Kidney capillary endothelial cell (primary cell): ENCODE measurements around the gene NOTCH4.

Experiments used
- DNase-seq: peaks from one replicate; pipeline ENCODE4 v3.0.0-alpha.2; 2018; ENCODE audit warnings: low spot score

NOTCH4 gene

DNA sequence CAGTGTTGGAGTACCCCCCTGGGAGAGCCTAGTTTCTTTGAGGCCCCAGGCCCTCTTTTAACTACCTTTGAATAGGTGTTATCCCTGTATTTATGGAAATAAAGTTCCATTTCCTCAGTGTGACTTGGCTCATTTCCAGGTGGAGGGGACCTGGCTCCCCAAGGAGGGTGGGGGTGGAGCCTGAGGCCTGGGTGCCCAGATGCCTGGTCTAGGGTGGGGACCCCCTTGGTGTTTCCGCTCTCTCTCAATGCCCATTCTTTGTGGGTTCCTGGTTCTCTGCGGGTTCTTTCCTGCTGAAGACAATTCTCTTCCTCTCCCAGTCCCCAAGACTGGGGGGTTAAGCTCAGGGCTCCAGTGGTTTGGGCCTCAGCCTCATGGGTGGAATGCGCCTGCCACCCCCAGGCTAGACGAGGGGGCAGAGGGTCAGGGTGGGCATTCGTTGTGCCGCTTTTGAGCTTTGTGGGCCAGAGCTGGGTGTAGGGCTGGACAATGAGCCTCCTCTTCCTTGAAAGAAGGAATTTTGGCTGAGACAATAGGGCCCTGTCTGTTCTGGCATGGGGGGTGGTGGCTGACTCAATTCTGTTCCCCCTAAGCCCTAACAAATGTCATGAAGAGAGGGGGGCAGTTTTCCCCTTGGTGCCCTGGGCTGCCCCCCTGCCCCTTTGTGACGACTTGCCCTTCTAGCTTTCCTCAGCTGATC is 60.2 kb downstream of the NOTCH4 start:
- no peak for DNase-seq

DNA sequence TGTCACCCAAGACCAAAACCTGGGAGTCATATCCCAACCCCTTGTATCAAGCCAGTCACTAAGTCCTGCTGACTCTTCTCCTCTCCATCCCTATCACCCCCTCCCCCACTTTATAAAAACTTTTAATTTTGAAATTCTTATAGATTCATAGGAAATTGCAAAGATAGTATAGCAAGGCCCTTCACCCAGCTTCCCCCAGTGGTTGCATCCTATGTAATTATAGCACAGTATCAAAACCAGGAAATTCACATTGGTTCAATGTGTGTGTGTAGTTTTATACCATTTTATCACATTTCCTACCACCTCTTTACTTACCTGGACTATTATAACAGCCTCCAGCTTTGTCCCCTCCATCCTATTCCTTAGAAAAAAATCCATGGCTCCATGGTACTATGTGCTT is 65.8 kb downstream of the NOTCH4 start:
- DNase-seq: no peak

- DNase-seq: no peak
Observed at GRCh38 chr6:32156891-32157290, 67.0 kb downstream of the NOTCH4 start.

- DNase-seq: peak; percentile 29
Observed at GRCh38 chr6:32154514-32155161, 69.2 kb downstream of the NOTCH4 start.

DNA sequence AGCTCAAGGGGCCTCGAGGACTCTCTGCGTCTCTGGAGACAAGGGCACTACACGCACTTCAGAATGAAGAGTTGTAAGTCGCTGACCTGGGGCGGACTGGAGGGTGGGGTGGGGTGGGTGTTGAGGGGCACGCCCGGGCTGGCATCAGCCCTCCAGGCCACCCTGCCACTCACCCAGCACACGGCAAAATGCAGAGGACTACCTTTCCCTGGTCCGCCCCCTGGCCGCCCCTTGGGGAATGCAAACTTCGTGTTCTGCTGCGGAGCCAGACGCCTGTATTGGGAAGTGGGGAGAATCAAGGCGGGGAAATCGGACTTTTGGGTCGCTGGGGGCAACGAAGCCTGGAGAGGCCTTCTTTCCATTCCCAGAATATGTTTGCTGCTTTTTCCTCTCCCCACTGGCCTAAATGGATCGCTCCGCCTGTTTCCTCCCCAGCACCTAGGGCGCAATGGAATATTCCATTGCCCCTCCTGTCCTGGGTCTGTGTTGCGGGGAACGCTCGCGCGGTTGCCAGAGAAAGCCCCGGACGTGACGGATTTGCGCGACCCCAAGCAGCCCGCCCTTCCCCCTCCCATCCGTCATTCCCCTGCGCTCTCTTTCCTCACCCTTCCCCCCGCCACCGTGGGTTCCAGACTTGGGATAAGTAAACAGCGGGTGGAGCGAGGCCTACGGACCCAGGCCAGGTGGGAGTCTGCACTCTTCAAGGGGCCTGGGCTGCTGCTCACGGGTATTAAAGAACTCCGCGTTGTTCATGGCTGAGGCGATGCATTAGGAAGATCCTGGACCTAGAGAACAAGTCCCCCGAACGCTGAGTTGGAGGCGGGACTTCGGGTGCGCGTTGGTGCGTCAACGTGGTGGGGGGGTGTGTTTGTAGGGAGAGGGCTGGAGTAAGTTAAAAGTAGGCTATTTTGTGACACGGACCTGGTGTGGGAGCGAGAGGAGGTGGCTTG is 70.0 kb downstream of the NOTCH4 start, which contains the start of gene PPT2:
TSS of gene PPT2 (plus strand) at position 578 of the 950 bp plus-strand sequence. CDS start 454 bp downstream, outside the sequence.
- peak; percentile 86 for DNase-seq

- DNase-seq: no peak
Observed at GRCh38 chr6:32152769-32153563, 70.9 kb downstream of the NOTCH4 start.

DNA sequence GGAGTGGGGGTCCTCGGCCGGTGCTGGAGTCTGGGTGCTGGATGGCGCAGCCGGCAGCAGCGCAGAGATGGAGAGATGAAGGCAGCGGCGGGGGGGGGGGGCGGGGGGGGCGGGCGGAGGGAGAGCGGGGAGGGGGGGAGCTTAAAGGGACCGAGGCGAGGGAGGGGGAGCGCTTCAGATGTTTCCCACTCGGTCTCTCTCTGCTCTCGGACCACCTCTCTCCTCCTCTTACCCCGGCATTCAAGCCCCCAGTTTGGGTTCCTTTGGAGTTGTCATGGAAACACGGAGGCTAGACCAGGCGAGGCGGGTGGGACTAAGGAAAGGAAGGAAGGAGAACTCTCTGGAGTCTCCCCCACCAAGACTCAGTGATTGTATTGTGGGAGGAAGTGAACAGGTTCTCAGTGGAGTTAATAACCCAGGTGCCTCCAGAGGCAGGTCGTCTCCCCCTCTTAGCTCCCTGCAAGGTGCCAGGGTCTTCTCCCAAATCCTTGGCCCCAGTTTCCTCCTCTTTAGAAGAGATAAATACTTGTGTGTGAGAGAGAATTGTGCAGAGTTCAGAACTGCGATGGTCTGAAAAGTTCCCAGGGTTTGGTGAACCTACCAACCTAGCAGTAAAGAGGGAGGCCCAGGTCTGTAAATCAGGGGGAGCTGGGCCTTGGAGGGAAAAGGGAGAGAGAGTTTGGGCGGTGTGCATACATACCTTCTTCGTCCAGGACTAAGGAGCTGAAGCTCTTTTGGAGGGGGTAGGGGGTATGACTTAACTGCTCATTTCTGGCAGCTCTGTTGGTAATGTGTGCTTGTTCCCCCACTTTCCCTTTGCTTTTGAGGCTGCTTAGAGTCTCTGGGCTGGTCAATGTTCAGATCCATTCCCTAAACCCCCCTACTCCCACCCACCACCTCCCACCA is 71.8 kb downstream of the NOTCH4 start, which contains the start of gene PRRT1:
TSS of gene PRRT1 (minus strand) at position 77 of the 906 bp plus-strand sequence. CDS start 112 bp downstream, outside the sequence.
- no peak for DNase-seq

- no peak for DNase-seq
Observed at GRCh38 chr6:32151181-32151862, 72.5 kb downstream of the NOTCH4 start.

GRCh38 chr6:32149932-32150870 is 73.7 kb downstream of the NOTCH4 start:
- DNase-seq: no peak

- no peak for DNase-seq
Observed at GRCh38 chr6:32149092-32149755, 74.6 kb downstream of the NOTCH4 start.

- peak; percentile 74 for DNase-seq
Observed at GRCh38 chr6:32148289-32149091, 75.4 kb downstream of the NOTCH4 start.

GRCh38 chr6:32147401-32148132 is 76.3 kb downstream of the NOTCH4 start:
- DNase-seq: no peak

- no peak for DNase-seq
Observed at GRCh38 chr6:32146687-32147086, 77.2 kb downstream of the NOTCH4 start.

DNA sequence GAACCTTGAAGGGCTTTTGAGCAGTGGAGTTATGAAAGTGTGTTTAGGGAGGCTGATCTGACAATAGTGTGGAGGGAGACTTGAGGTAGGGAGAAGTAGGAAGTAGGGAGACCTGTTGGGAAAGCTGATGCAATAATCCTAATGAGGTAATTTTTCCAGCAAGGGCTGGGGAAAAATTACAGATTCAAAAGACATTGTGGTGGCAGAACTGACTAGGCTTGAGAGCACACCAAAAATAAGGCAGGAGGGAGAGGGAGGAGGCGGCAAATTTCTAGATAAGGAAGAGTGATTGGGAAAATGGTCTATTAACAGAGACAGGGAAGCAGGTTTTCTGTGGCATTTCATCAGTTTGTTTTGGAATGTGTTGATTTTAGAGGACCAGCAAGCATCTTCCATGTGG is 77.6 kb downstream of the NOTCH4 start:
- no peak for DNase-seq
